ENCODE results near the gene CDC42BPA.

Gene CDC42BPA

DNA sequence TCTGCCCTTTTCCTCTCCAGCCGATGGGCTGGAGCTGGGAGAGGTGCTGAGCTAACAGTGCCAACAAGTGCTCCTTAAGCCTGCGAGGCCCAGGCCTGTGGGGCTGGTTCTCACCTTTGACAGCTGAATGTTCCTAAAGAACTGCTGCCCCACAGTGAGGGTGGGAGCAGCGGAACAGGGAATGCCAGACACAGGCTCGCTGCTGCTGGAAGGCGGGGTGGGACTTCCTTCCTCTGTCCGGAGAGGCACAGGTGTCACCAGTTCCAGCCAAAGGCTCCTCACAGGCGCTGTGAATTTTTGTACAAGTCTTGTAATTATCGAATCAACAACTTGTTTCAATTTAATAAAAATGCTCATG lies 331.1 kb downstream of the CDC42BPA start:
- DNase-seq, result no peak

DNA sequence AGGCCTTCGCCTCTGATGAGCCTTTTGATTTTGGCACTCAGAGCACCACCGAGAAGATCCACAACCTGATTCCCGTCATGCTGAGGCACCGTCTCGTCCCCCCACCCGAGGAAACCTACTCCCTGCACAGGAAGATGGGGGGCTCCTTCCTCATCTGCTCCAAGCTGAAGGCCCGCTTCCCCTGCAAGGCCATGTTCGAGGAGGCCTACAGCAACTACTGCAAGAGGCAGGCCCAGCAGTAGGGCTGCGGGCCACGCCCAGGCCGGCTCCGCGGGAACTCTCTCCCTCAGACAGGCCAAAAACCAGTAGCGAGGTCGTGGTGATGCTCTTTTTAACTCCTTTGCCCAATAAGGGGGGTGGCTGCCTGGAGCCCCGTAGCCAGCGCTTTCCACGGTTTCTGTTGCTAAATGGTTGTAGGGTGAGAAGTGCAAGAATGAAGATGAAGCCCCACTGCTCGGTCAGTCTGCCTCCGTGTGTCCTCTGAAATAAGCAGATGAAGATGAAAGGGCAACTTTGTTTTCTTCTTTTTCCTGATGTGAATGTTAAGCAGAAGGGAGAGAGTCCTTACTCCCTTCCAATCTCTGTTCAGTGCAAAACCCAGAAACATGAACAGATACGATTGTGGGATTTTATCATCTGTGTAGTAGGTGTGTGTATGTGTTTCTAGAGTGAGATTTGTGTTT lies 331.7 kb downstream of the CDC42BPA start:
- DNase-seq, result no peak

DNA sequence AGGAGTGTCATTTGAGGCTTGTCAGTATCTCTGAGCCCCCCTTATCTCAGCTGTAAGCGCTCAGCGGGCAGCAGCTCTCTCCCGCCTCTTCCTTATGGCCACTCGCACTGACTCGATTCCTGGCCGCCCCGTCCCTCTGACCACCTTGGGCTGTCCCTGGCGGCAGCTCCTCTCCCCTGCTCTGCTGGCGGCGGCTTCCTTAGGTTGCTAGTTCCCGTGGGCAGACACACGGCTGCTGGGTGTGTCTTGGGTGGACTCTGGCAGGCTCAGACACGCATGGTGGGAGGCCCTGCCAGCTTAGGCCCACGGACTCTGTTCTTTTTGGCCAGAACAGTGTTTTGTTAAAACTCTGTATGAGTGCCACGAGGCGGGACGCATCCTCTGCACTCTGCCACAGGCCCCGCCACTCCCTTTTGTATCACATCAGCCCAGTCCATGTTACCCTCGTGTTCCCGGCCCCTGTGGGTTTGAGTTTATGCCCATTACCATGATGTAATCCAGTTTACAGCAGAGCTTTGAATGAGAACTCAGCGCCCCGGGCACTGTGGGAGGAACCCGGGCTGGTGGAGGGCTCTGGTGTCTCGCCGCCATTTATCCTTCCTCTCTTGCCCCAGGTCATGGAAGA lies 332.3 kb downstream of the CDC42BPA start:
- peak; percentile 33 for DNase-seq

DNA sequence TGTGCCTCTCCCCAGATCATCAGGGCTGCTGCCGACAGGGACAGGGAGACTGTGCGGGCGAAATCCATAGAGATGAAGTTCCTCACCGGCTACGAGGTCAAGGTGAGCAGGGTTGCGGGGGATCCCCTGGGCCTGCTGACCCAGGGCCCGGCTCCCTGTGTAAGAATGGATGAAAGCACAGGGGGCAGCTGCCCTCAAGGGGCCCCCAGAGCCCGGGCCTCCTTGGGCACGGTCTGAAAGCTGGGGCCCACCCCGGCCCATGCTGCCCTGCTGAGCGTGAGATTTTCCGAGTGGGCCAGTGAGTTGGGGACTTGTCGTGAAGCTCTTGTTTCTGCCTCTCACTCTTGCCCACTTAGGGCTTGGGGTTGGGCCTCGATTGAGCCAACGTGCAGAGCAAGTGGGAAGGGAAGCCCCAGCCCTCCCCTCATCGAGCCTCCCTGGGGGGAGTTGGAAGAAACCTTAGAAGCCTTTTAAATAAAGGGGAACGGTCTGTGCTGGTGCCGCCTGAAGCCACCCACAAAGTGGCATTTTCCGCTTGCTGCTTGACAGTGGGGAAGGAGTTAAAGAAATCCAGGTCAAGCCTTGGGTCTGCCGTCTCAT lies 333.0 kb downstream of the CDC42BPA start:
- DNase-seq, result no peak

DNA sequence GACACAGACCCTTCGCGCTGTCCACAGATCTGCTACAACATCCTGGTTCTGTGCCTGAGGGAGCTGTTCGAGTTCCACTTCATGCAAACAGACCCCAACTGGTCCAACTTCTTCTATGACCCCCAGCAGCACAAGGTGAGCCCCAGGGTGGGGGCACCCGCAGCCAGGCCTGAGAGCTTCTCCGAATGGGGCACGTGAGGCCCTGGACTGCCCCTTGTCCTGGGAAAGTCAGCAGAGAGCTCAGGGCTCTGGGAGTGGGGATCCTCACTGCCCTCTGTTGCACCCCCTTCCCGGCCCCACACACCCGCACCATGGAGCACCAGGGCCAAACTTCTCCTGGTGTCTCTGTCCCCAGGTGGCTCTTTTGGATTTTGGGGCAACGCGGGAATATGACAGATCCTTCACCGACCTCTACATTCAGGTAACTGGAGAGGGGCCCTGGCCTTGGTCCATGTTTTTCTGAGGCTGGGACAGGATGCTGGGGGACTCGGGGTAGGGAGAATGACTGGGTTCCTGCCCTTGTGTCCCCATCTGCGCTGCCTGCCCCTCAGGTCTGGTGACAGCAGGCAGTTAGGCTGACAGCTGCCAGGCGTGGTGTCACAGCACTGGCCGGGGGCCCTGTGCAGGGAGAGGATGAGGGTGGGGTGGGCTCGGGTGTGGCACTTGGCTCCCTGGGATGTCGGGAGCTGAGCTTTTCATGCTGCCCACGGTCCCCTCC lies 333.6 kb downstream of the CDC42BPA start:
- no peak for DNase-seq

DNA sequence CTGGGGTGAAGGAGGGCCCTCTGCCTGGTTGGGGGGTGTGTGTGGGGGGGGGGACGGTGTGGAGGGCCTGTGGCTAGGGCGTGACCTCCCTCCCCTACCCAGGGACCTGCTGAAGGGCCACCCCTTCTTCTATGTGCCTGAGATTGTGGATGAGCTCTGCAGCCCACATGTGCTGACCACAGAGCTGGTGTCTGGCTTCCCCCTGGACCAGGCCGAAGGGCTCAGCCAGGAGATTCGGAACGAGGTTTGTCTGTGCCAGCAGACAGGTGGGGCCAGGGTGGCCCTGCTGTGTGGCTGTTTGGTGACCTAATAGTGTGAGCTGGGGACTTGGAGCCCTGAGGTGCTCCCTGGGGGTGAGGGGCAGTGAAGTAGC lies 334.3 kb downstream of the CDC42BPA start:
- DNase-seq, result no peak

DNA sequence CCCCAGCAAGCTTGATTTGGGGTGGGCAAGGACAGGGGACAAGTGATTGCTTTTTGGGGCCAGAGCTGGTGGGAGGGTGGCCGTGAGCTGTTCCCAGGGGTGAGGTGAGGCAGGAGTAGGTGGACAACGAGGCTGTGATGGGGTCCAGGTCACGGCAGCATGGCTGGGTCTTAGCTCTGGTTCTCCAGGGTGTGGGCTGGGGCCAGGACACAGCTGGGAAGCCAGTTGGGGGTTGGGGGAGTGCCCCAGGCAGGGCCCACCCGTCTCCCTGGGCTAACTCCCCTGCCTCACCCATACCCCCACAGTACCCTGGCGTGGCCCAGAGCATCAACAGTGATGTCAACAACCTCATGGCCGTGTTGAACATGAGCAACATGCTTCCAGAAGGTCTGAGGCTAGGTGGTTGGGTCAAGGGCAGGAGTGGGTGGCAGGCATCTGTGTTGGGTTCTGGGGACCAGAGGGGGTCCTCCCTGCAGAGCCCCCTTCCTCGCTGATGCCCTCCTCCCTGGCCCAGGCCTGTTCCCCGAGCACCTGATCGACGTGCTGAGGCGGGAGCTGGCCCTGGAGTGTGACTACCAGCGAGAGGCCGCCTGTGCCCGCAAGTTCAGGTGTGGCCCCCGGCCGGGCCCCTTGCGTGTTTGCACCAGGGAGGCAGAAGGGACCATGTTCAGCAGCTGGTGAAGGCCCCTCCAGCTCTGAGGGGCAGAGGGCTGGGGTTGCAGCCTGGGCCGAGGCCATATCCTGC lies 334.9 kb downstream of the CDC42BPA start:
- DNase-seq, result no peak

DNA sequence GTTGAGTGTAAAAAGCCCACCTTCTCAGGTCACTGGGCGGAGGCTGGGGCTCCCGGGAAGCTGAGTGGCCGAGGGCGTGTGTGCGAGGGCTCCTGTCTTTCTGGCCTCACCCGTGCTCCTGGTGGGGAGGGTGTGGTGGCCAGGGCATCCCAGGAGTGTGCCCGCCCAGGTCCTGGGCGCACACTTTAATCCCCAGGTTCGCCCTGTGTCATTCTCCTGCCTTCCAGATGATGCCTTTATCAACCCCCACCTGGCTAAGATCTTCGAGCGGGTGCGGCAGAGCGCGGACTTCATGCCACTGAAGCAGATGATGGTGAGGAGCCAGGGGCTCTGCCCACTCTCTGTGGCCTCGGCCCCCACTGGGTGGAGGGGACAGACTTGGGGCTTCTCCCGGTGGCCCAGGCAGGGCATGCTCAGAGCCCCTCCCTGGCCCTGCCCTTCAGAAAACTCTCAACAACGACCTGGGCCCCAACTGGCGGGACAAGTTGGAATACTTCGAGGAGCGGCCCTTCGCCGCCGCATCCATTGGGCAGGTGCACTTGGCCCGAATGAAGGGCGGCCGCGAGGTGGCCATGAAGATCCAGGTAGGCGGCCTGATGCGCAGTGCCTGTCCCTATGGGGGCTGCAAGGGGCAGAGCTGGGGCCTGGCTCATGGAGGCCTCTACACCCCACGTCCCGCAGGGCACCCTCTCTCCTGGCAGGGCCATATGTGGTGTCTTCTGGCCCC lies 335.7 kb downstream of the CDC42BPA start:
- no peak for DNase-seq

DNA sequence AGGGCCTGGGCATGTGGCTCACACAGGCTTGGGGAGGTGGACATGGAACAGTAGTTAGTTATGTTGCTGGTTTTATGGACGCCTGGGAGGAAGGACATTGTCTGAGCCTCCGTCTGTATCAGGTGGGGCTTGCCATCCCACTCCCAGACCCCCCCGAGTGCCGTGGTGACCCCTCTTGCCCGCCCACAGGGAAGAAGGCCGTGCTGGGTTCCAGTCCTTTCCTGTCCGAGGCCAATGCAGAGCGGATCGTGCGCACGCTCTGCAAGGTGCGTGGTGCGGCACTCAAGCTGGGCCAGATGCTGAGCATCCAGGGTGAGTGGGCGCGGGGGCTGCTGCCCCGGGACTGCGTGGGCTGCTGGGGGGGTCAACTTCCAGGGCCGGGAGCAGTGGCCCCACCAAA lies 336.5 kb downstream of the CDC42BPA start:
- no peak for DNase-seq

DNA sequence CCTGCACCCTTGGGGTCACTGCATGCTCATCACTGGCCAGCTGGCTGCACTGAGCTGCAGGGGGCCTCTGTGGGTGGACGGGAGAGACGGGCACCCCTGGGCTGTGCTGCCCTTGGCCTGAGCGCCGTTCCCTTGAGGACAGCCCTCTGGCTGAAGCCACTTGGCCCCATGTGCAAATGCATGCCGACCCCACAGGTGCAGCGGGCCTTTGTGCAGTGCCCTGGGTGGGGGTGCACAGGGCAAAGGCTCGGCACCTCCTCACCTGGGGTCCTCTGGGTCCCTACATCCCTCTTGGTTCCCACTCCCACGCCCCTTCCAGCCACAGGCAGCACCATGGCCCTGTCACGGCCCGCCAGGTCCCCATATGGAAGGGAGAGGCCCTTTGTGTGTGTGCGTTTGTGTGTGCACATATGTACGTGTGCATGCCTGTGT lies 336.9 kb downstream of the CDC42BPA start:
- DNase-seq, result no peak

DNA sequence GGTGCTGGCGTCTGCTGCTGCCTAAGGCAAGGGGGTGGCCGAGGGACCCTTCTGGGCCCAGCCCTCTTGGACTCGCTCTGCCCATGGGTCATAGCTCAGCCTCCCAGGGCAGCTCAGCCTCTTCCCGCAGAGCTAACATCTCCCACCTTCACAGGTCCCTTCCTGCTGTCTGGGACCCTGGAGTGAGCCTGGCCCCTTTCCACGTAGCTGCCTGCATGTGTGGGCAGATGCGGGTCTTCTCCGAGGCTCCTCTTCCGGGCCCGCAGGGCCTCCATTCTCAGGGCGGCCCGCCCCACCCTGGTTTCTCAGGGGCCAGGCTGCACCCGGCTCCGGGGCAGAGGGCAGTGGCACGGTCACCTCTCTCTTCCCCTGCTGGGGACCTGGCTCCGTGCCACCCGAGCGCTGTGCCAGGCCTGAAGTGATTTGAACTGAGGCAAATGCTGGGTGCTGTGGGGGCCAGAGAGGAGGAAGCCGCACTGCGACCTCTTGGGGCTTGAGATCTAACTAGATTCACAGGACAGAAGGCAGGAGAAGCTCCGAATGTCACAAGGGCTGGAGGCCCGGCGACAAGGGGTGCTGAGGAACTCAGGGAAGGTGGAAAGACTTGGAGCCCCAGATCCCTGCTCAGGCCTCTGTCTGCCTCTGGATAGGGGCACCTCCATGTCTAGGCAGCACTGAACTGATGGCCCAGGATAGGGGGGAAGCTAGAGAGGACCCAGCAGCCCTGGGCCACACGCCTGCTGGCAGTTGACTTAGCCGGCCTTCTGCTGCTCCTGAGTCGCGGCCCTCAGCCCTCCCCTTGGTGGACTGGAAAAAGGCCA lies 337.5 kb downstream of the CDC42BPA start:
- no peak for DNase-seq

DNA sequence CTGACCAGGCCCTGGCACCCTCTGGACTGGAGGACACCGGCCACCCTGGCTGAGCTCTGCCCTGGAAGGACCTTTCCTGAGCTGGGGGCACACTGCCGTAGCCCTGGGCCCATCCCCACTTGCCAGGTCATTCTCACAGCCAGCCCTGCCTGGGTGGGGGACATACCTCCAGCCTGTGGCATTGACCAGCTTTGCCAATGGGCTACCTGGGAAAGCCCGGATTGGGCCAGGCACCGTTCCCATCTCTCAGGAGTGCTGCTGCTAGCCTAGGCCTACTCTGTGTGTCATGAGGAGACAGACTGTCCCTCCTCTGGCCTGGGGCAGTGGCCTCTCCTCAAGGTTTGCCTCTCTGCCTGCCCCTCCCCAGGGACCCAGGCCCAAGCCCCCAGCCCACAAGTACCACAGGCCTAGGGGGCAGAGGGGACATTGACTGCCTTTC lies 338.2 kb downstream of the CDC42BPA start:
- DNase-seq, result no peak

DNA sequence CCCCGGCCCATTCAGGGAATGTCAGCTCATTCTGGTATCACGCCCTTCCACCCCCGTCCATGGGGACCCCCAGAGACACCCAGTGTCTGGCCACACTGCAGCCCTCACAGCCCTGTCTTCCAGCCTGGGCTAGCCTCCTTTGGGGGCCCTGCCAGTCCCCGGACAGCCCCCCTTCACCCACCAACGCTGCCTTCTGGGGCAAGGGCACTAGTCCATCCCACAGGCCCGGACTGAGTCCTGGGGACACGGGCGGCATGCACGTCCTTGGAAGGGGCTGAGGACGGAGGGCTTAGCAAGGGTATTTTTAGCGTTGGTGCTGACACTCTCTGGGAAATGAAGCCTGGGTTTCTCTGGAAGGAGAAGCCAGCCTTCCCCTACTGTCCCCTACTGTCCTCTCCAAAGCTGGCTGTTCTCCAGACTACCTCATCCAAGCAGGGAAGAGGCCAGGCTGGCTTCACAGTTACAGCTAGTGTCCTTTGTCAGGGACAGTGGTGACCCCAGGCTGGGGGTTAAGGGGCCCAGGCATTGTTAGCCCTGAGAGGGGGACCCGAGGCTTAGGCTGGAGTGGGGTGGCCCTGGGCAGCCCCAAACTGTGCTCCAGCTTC lies 338.7 kb downstream of the CDC42BPA start:
- no peak for DNase-seq

DNA sequence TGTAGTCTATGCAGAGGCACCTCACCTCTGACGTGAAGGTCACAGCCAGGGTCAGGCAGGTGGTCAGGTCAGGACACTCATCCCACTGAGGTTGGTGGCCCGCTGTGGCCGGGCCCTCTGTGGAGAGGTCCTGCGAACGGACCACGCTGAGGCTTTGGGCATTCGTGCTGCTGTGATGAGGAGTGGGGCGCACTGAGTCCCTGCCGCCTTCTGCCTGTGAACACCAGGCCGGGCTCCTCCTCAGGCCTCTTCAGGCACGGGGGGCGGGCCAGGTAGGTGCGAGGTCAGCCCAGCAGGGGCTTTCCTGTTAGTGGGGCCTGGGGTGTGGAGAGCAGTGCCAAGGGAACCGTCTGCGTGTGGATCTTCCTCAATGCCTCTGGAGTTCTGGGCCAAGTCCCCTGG lies 339.2 kb downstream of the CDC42BPA start:
- DNase-seq, result no peak

DNA sequence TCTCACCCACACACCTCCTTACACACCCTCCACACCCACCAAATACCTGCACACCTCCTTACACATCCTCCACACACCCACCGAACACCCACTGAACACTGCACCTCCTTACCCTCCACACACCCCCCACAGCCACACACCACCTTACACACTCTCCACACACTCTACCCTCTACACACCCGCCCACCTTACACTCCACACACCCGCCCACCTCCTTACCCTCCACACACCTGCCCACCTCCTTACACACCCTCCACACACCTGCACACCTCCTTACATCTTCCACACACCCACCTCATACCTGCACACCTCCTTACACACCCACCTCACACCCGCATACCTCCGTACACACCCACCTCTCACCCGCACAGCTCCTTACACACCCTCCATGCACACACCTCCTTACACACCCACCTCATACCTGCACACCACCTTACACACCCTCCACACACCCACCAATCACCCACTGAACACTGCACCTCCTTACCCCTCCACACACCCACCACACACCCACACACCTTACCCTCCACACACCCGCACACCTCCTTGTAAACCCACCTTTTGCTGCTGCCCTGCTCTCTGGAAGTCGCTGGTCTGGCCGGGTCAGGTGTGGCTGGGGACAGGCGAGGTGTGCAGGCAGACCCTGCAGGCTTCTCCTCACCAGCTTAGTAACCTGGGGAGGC lies 339.7 kb downstream of the CDC42BPA start:
- DNase-seq, result no peak

DNA sequence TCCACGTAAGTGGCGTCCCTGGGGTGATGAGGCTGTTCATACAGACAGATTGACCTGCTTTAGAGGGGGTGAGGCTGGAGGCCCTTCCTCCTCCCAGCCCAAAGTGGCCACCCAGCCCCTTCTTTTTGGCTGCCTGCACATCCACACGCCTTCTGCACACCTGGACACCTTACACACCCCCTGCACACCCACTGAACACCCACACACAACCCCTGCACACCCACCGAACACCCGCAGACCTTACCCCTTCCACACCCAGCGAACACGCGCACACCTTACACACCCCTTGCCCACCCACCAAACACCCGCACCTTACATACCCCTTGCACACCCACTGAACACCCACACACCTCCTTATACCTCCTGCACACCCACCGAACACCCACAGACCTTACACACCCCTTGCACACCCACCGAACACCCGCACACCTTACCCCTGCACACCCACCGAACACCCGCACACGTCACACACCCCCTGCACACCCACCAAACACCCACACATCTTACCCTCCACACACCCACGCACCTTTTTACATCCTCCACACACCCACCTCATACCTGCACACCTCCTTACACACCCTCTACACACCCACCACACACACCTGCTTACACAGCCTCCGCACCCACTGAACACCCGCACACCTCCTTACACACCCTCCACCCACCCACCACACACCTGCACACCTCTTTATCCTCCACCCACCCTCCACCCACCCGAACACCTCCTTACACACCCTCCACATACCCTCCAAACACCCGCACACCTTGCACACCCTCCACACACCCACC lies 340.5 kb downstream of the CDC42BPA start:
- no peak for DNase-seq

DNA sequence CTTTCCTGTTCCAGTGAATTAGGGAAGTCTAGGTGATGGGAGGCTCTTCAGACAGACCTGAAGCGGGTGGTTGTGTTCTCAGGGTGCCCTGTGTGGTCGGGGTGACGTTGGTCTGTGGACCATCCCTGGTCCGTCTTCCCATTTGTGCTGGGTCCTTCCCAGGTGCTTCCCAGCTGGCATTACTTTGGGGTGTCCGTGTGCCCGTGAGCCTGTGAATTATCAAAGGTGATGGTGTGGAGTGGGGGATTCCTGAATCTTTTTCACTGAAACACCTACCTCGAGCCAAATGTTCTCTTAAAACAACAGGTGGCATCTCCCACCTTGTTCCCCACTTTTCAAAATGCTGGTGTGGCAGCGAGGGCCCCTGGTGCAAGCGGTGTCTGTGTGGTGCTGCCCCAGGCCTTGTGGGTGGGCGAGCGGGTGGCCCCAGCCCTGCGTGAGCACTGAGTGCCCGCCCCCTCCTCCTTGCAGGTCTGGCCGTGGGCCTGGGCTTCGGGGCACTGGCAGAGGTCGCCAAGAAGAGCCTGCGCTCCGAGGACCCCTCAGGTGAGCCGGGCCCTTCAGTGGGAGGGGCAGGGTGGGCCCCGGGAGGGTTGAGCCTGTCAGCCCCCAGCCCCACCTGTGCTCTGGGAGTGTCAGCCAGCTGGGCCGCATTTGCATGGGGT lies 341.2 kb downstream of the CDC42BPA start:
- DNase-seq, result no peak

DNA sequence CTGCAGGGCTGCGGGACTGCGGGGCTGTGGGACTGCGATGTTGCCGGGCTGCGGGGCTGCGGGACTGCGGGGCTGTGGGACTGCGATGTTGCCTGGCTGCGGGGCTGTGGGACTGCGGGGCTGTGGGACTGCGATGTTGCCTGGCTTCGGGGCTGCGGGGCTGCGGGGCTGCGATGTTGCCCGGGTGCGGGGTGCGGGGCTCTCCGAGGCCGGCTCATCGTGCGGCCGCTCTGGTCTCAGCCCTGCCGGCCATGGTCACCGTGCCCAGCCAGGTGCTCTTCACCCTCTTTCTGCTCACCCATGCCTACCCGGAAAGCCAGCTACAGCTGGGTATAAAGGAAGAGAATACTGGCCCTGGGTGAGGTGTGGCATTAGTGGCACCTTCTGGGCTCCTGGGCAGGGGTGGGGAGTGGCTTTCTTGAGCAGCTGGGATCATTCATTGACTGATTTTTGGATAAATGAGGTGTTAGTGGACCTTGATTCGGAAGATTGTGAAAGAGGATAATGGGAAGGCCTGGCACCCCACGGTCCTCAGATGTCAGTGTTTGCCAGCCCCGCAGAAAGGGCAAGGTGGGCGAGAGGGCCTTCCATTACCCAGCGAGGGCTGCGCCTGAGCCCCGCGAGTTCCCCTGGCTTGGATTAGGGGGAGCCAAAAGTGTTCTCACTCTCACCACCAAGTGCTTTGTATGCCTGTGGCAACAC lies 341.9 kb downstream of the CDC42BPA start:
- DNase-seq, result no peak

All from hematopoietic multipotent progenitor cell treated with erythropoietin and hydrocortisone succinate and interleukin-3 and kit ligand, for 4 days (in vitro differentiated cells).